K562 (cell line): ENCODE results near the gene PRMT7. TPM values are rescaled to one million over a fixed set of nuclear protein-coding genes. Genes with fewer than 3 reads are reported as not detected.

ENCODE experiments used
- ATAC-seq: fragments of 200-7000 bp; cut with Tn5 transposase; 3 replicates; pipeline ENCODE4 v1.9.1; 2020; ENCODE audit warnings: moderate library complexity
- BruUV-seq: library from RNA; stranded (reverse); fragments of 400-500 nt; replicated peaks from 2 replicates; lab custom pipeline; 2021; lab: Mats Ljungman, UMichigan
- CTCF ChIA-PET: fragments of 300-600 bp; formaldehyde crosslinking; extraction: SDS; loops from one replicate; lab custom pipeline; 2021; ENCODE audit warnings: low intra/inter-chr PET ratio; lab: Yijun Ruan, JAX
- POLR2A ChIA-PET: fragments of 300-600, 350-650 bp; sonication (Branson Sonifier 250); formaldehyde crosslinking; extraction: SDS; loops from one replicate; lab custom pipeline; 2021; ENCODE audit warnings: antibody characterized with exemption, inconsistent platforms; lab: Yijun Ruan, JAX
- DNase-seq, 4 experiments: peaks; one replicate each; pipeline versions ENCODE4 v3.0.0 to v3.0.0-alpha.2; 2011 to 2018; ENCODE audit warnings: low spot score in 3 of 4, mixed read lengths in 3 of 4; ENCODE audit errors: extremely low read depth in 1 of 4
- FAIRE-seq: peaks from 2 replicates; lab custom pipeline; 2011; peaks lifted over from hg19 to GRCh38; lab: Jason Lieb, UNC
- H2AFZ ChIP-seq: 2 replicates; pipeline ENCODE4 v1.6.0; 2011; ENCODE audit warnings: low read depth, low read length, control low read depth, inconsistent platforms
- H3K27ac ChIP-seq: fragments of 200-600 bp; 3 replicates; pipeline ENCODE4 v1.8.0; 2011; ENCODE audit warnings: low read depth, mild to moderate bottlenecking, control low read depth, inconsistent platforms, low read length, moderate library complexity, mixed read lengths; ENCODE audit errors: extremely low read depth
- H3K27me3 ChIP-seq, 2 experiments: fragments of 300-600 bp in 1 of 2; 2 replicates in 1 of 2; 3 replicates in 1 of 2; pipeline versions ENCODE4 v1.6.0 to v1.8.0; 2011; ENCODE audit warnings: inconsistent platforms in 2 of 2, low read length in 2 of 2, mild to moderate bottlenecking in 1 of 2, mixed read lengths in 1 of 2, moderate library complexity in 1 of 2; ENCODE audit not compliant: control insufficient read depth in 2 of 2, insufficient read depth in 2 of 2
- H3K36me3 ChIP-seq: fragments of 300-600 bp; 3 replicates; pipeline ENCODE4 v1.8.0; 2011; ENCODE audit warnings: mild to moderate bottlenecking, low read length, inconsistent platforms; ENCODE audit not compliant: control insufficient read depth, insufficient read depth
- H3K4me1 ChIP-seq, 2 experiments: fragments of 200-600 bp in 1 of 2; replicated peaks in 1 of 2; 2 replicates in 1 of 2; 3 replicates in 1 of 2; pipeline versions ENCODE4 v1.5.1 to v1.8.0; 2011; ENCODE audit warnings: inconsistent platforms in 2 of 2, low read length in 2 of 2, mild to moderate bottlenecking in 1 of 2, mixed read lengths in 1 of 2, moderate library complexity in 1 of 2; ENCODE audit not compliant: control insufficient read depth in 2 of 2, insufficient read depth in 2 of 2
- H3K4me2 ChIP-seq: 2 replicates; pipeline ENCODE4 v1.6.1; 2011; ENCODE audit warnings: low read length, control low read depth, inconsistent platforms, mixed read lengths; ENCODE audit not compliant: insufficient read depth
- H3K4me3 ChIP-seq: fragments of 200-600 bp; sonication (generic), shearing (Covaris generic); 2 replicates; pipeline ENCODE4 v1.5.1; 2016; ENCODE audit warnings: control low read depth, inconsistent platforms
- H3K79me2 ChIP-seq: fragments of 200-600 bp; 3 replicates; pipeline ENCODE4 v1.8.0; 2011; ENCODE audit warnings: low read length, inconsistent platforms; ENCODE audit not compliant: control insufficient read depth, insufficient read depth
- H3K9ac ChIP-seq, 2 experiments: 2 replicates each; pipeline versions ENCODE4 v1.6.0 to v1.6.1; 2011; ENCODE audit warnings: low read depth in 2 of 2, low read length in 2 of 2, control low read depth in 1 of 2, inconsistent platforms in 1 of 2, mild to moderate bottlenecking in 1 of 2, mixed read lengths in 1 of 2; ENCODE audit not compliant: insufficient read depth in 1 of 2
- H3K9me1 ChIP-seq: one replicate; pipeline ENCODE4 v1.6.0; 2011; ENCODE audit warnings: inconsistent platforms, mild to moderate bottlenecking, low read length, moderate library complexity; ENCODE audit not compliant: control insufficient read depth, insufficient read depth
- H3K9me3 ChIP-seq: replicated peaks from 2 replicates; pipeline ENCODE4 v1.5.1; 2011; ENCODE audit warnings: low read depth, low read length, inconsistent platforms; ENCODE audit not compliant: control insufficient read depth, insufficient read depth
- H4K20me1 ChIP-seq: replicated peaks from 2 replicates; pipeline ENCODE4 v1.6.1; 2011; ENCODE audit warnings: low read length, inconsistent platforms, mixed read lengths; ENCODE audit not compliant: control insufficient read depth, insufficient read depth
- CREB1 ChIP-seq, 2 experiments: sonication (generic) in 1 of 2; formaldehyde crosslinking in 1 of 2; IDR thresholded peaks; 2 replicates each; pipeline versions ENCODE4 v1.6.1 to v1.8.0; 2012 to 2022; ENCODE audit warnings: inconsistent platforms in 1 of 2, mild to moderate bottlenecking in 1 of 2, missing genetic modification reagents in 1 of 2, moderate library complexity in 1 of 2
- CXXC5 ChIP-seq: fragments of 250-450 bp; sonication (Bioruptor Pico); IDR thresholded peaks from 2 replicates; pipeline ENCODE4 v1.8.0; 2022; ENCODE audit warnings: inconsistent platforms, mild to moderate bottlenecking, moderate library complexity
- EHMT2 ChIP-seq: fragments of 450-650 bp; IDR thresholded peaks from 2 replicates; pipeline ENCODE4 v1.6.1; 2018; ENCODE audit warnings: antibody characterized with exemption
- GABPB1 ChIP-seq: sonication (generic); formaldehyde crosslinking; IDR thresholded peaks from 2 replicates; pipeline ENCODE4 v1.8.0; 2022; ENCODE audit warnings: mild to moderate bottlenecking, missing genetic modification reagents
- GATA2 ChIP-seq: sonication (generic); formaldehyde crosslinking; IDR thresholded peaks from 2 replicates; pipeline ENCODE4 v1.4.0; 2020; ENCODE audit warnings: mild to moderate bottlenecking, missing genetic modification reagents
- NUFIP1 ChIP-seq: fragments of 450-650 bp; IDR thresholded peaks from 2 replicates; pipeline ENCODE4 v1.6.1; 2018; ENCODE audit not compliant: partially characterized antibody
- USF2 ChIP-seq: sonication (generic); formaldehyde crosslinking; IDR thresholded peaks from 2 replicates; pipeline ENCODE4 v1.5.0; 2020; ENCODE audit warnings: missing genetic modification reagents
- ZFP30 ChIP-seq: fragments of 250-450 bp; sonication (Bioruptor Pico); IDR thresholded peaks from 2 replicates; pipeline ENCODE4 v1.8.0; 2022; ENCODE audit warnings: moderate library complexity, mild to moderate bottlenecking, inconsistent platforms, borderline replicate concordance
- ZMIZ1 ChIP-seq, 2 experiments: fragments of 150-350 bp in 1 of 2; IDR thresholded peaks; 2 replicates each; pipeline ENCODE4 v1.6.1; 2012 to 2016; ENCODE audit warnings: low read depth in 2 of 2, low read length in 2 of 2, mild to moderate bottlenecking in 1 of 2, moderate library complexity in 1 of 2
- ZNF785 ChIP-seq: fragments of 250-450 bp; sonication (Bioruptor Pico); IDR thresholded peaks from 2 replicates; pipeline ENCODE4 v1.4.0; 2020; ENCODE audit warnings: mild to moderate bottlenecking
- WGBS: fragments of 100-300 bp; shearing (Covaris generic); methylation state at CpG from one replicate; pipeline ENCODE4 v1.1.6; 2016; ENCODE audit warnings: low coverage, mixed read lengths; ENCODE audit not compliant: insufficient coverage; ENCODE audit errors: missing lambda C conversion rate; 5-methylcytosine and 5-hydroxymethylcytosine counted together
- in situ Hi-C: fragments of 300-500 bp; cut with MboI; formaldehyde crosslinking; loops from 4 replicates; pipeline ENCODE4 v1.15.0; 2018; ENCODE audit warnings: inconsistent platforms, mixed read lengths
- intact Hi-C: fragments of 100-400 bp; cut with micrococcal nuclease; formaldehyde crosslinking; loops from 2 replicates; pipeline ENCODE4 v1.14.2; 2022
- polyA plus RNA-seq, 8 experiments: library from polyadenylated mRNA; depleted of rRNA in 4 of 8; stranded (reverse) in 5 of 8; unstranded in 3 of 8; fragments of >200 nt; fragmentation: Nextera tagmentation in 2 of 8; fragmentation: Illumina TruSeq in 1 of 8; extraction: Ambion mirVana in 2 of 8; extraction: Trizol in 1 of 8; gene quantifications; 2 replicates each; pipeline versions ENCODE4 v1.2.1 to v1.2.3, GENCODE V29; 2011 to 2014; ENCODE audit warnings: inconsistent platforms in 1 of 8, missing spikeins in 1 of 8
- total RNA-seq, 7 experiments: library from RNA; depleted of rRNA in 6 of 7; stranded (reverse); fragments of >200 nt in 6 of 7; fragmentation: Illumina TruSeq in 2 of 7; extraction: Trizol in 2 of 7; gene quantifications; 2 replicates each; pipeline versions ENCODE4 v1.2.1 to v1.2.3, GENCODE V29; 2011 to 2021; ENCODE audit warnings: low replicate concordance in 1 of 7

PRMT7 gene
- total and polyA plus RNA-seq, 9 of the 15 experiments (the other 6 are each of a cell fraction or from before 2014, with no cell fraction given), result 6.4 to 88.8 (median 73.1) TPM

DNA sequence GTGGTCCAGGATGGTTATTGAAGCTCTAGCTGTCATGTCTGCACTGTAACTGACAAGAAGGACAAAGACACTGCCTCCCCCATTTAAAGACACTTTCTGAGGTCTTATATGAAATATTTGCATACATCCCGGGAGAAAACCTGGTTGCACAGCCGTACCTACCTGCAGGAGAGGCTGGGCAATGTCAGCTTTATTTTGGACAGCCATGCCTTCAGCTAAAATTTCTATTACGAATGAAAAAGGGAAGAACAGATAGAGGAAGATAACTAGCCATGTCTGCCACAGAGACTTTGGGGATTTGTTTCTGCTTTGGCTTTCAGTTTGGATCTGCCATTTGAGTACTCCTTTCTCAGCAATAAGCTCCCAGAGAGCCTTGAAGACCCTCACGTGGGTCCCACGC is 27.5 kb upstream of the PRMT7 start (continued):
- no peak for TF ChIP-seq ZMIZ1 (IDR thresholded peaks at IDR 0.05; ENCODE audit: low read depth in 2 of 2, low read length in 2 of 2)

GRCh38 chr16:68283801-68284598 is 26.8 kb upstream of the PRMT7 start:
- 63% methylated on average over 9 of the region's 9 CpGs for WGBS
- H4K20me1 ChIP-seq, result 0 out of 2 replicates have a peak, but pooled peaks cover 7% of the 10 kb centered on the region
- POLR2A ChIA-PET, result interaction anchor here (0.6 to 1.8 kb wide), 11 partner anchors 10 to 578 kb away, joined by 3 to 8 read pairs (median 3); no protein-coding TSS in a partner anchor
- peaks cover 0 to 23% of the 10 kb centered on the region in 2 experiments for H3K4me1 ChIP-seq
- peaks cover 77% of the 10 kb centered on the region for H3K36me3 ChIP-seq
- in situ Hi-C loops, result no loop called here
- no peaks in the 10 kb centered on the region for H3K9me1 ChIP-seq
- peak overlapping the region; percentile 28; the same call in 1 of the 3 replicates for H3K27ac ChIP-seq
- H3K27me3 ChIP-seq, result no peaks in the 10 kb centered on the region
- DNase-seq (no peak), FAIRE-seq (peak; percentile 48), ATAC-seq (peak; percentile 23; the same call in 1 of the 3 replicates)
- CTCF ChIA-PET, result interaction anchor here (0.6 kb wide), 1 partner anchor 699 kb away, joined by 3 read pairs; no protein-coding TSS in a partner anchor
- H3K4me2 ChIP-seq, result no peak overlapping the region
- H2AFZ ChIP-seq, result no peak overlapping the region
- peaks cover 32% of the 10 kb centered on the region for H3K79me2 ChIP-seq
- no peak overlapping the region for H3K9ac ChIP-seq
- H3K9me3 ChIP-seq, result no peaks in the 10 kb centered on the region
- no TSS peak for BruUV-seq
- H3K4me3 ChIP-seq, result no peak overlapping the region
- intact Hi-C loops, result no loop called here
- TF ChIP-seq GATA2 (CRISPR knock-in tag), result no peak
- no peak for TF ChIP-seq EHMT2
- TF ChIP-seq CXXC5 (CRISPR knock-in tag), result no peak
- no peak for TF ChIP-seq GABPB1 (CRISPR knock-in tag)
- no peak for TF ChIP-seq ZMIZ1 (IDR thresholded peaks at IDR 0.05; ENCODE audit: low read depth in 2 of 2, low read length in 2 of 2)
- TF ChIP-seq ZNF785 (CRISPR knock-in tag), result no peak
- no peak for TF ChIP-seq USF2 (CRISPR knock-in tag)
- TF ChIP-seq NUFIP1, result no peak
- TF ChIP-seq ZFP30 (CRISPR knock-in tag), result no peak
- TF ChIP-seq CREB1 (IDR thresholded peaks at IDR 0.05), result no peak
- TF ChIP-seq CREB1 (CRISPR knock-in tag; IDR thresholded peaks at IDR 0.05), result no peak
